ENCODE data around the gene THBD.

THBD gene

GRCh38 chr20:23062632-23063031, 13.2 kb upstream of the THBD start:
- no peak overlapping the region for H3K4me3 ChIP-seq (ENCODE audit: low read depth, low read length)
- DNase-seq (ENCODE audit: low read depth), result no peak
- TF ChIP-seq CTCF (IDR thresholded peaks at IDR 0.05; ENCODE audit: insufficient read depth, low read depth, low read length, missing control alignments), result no peak

DNA sequence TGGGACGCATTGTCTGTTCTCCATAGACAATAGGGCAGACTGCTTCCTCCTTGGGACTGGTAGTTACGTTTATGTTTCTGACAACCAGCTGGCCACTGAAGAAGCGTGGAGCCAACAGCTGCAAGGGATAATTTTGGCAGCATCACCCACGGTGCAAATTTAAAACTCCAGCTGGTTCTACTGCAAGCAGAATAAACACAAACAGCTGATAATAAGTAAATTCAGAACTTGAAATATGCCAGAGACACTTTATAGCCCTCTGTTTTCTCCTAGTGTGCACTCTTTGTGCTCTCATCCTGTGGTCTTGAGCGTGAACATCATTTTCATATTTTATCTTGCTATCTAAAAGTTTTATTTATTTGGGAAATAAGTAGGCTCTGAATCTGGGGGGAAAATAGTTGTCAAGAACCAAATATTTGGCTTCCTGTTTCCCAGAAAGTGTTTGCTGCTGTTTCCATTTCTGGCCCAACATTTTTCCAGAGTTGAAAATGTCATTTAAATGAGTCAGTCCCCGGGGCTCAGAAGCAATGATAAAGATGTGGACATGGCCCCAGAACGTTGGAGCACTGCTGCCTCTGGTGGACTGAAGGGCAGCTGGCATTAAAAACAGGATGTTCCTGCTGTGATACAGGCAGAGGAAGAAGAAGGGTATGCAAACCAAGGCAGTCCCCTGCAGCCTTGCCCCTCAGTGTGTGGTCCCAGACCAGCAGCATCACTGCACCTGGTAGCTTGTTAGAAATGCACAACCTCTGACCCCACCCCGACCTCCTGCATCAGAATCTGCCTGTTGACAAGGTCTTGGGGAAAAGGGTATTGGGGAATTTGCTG, 12.5 kb upstream of the THBD start:
- DNase-seq (ENCODE audit: low read depth), result no peak
- peak; percentile 11 for TF ChIP-seq CTCF (IDR thresholded peaks at IDR 0.05; ENCODE audit: insufficient read depth, low read depth, low read length, missing control alignments)
- no peak overlapping the region for H3K4me3 ChIP-seq (ENCODE audit: low read depth, low read length)

- TF ChIP-seq CTCF (IDR thresholded peaks at IDR 0.05; ENCODE audit: insufficient read depth, low read depth, low read length, missing control alignments), result no peak
- no peak overlapping the region for H3K4me3 ChIP-seq (ENCODE audit: low read depth, low read length)
- DNase-seq (ENCODE audit: low read depth), result no peak
These were observed 11.8 kb upstream of the THBD start for GRCh38 chr20:23061262-23061661.

DNA sequence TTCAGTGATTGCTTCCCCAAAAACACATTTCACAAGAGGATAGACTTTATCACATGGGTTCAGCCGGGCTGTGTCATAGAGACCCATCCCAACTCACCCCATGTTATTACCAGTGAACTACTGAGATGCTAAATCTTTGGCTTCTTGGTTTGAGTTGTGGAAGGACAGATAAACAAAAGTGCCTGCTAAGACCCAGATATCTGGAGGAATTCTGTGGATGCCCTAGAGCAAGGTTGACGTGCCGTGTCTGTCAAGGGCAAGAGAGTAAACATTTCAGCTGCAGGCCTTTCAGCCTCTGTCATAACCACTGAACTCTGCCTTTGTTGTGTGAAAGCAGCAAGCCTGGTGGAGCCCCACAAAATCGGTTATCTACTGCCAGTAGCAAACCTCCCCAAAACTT, 11.2 kb upstream of the THBD start:
- DNase-seq (ENCODE audit: low read depth), result no peak
- TF ChIP-seq CTCF (IDR thresholded peaks at IDR 0.05; ENCODE audit: insufficient read depth, low read depth, low read length, missing control alignments), result no peak
- no peak overlapping the region for H3K4me3 ChIP-seq (ENCODE audit: low read depth, low read length)

- DNase-seq (ENCODE audit: low read depth), result no peak
- no peak for TF ChIP-seq CTCF (IDR thresholded peaks at IDR 0.05; ENCODE audit: insufficient read depth, low read depth, low read length, missing control alignments)
- no peak overlapping the region for H3K4me3 ChIP-seq (ENCODE audit: low read depth, low read length)
These were observed 10.4 kb upstream of the THBD start for GRCh38 chr20:23059846-23060245.

GRCh38 chr20:23059001-23059400, 9.5 kb upstream of the THBD start:
- H3K4me3 ChIP-seq (ENCODE audit: low read depth, low read length), result no peak overlapping the region
- no peak for DNase-seq (ENCODE audit: low read depth)
- TF ChIP-seq CTCF (IDR thresholded peaks at IDR 0.05; ENCODE audit: insufficient read depth, low read depth, low read length, missing control alignments), result no peak

DNA sequence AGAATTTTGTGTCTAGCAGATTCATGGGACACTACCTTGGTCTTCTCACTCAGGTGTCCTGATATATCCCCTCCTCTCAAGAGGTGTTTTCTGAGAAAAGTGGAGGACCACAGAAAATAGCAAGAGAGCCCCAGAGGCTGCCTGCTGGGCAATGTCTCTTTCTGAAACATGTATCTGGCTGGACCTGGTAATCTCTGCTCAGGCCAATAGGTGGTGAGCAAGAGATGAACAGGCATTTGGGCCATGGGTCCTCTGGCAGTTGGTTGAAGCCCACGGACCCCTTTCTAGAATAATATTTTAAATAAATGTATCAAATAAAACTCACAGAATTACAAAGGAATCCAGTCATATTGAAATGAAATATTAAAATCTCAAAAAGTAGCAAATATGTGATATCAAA, 8.8 kb upstream of the THBD start:
- H3K4me3 ChIP-seq (ENCODE audit: low read depth, low read length), result no peak overlapping the region
- TF ChIP-seq CTCF (IDR thresholded peaks at IDR 0.05; ENCODE audit: insufficient read depth, low read depth, low read length, missing control alignments), result no peak
- DNase-seq (ENCODE audit: low read depth), result no peak
